ENCODE results near the gene BTNL2.
"Not testable (repeated sequence)": the region's sequence is repeated elsewhere in the genome, so short reads cannot be mapped to it uniquely, and the experiment has no call there.

Gene BTNL2

DNA sequence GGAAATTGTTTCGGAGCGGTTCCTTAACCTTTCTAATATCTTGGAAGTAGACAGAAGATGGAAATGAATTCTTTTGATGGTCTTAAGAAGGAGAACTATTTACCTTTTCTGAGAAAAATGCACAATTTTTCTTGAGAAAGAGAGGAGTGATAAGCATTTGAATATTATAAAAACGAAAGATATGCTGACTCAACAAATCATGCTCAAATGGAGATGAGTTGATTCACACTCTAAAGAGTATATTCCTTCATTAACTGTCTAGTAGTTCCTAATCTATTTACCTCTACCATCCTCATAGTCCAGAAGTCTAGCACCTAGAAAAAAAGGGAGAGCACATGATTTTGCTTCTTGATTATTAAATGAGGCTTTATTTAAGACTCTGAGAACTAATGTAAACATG lies 39.3 kb downstream of the BTNL2 start:
- 0 out of 2 replicates have a peak, but pooled peaks cover 6% of the 10 kb centered on the region for H3K4me1 ChIP-seq (ENCODE audit: control insufficient read depth, insufficient read depth, low read length)
- no peaks in the 10 kb centered on the region for H3K27me3 ChIP-seq (ENCODE audit: control insufficient read depth, insufficient read depth, low read length)
- H3K36me3 ChIP-seq (ENCODE audit: control insufficient read depth, insufficient read depth, low read length) = no peaks in the 10 kb centered on the region
- no peak overlapping the region for H3K27ac ChIP-seq (ENCODE audit: low read depth, low read length)
- no peak overlapping the region for H3K9ac ChIP-seq (ENCODE audit: low read depth, low read length)
- no peaks in the 10 kb centered on the region for H3K9me3 ChIP-seq (ENCODE audit: control insufficient read depth, insufficient read depth, low read length)
- H3K4me3 ChIP-seq (ENCODE audit: low read depth, low read length) = no peak overlapping the region

DNA sequence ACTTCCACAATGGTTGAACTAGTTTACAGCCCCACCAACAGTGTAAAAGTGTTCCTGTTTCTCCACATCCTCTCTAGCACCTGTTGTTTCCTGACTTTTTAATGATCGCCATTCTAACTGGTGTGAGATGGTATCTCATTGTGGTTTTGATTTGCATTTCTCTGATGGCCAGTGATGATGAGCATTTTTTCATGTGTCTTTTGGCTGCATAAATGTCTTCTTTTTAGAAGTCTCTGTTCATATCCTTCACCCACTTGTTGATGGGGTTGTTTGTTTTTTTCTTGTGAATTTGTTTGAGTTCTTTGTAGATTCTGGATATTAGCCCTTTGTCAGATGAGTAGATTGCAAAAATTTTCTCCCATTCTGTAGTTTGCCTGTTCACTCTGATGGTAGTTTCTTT lies 47.8 kb downstream of the BTNL2 start:
- not testable (repeated sequence) for H3K4me3 ChIP-seq (ENCODE audit: low read depth, low read length); H3K9ac ChIP-seq (ENCODE audit: low read depth, low read length)

GRCh38 chr6:32358548-32358947 lies 48.4 kb downstream of the BTNL2 start:
- H3K36me3 ChIP-seq (ENCODE audit: control insufficient read depth, insufficient read depth, low read length); H3K27me3 ChIP-seq (ENCODE audit: control insufficient read depth, insufficient read depth, low read length); H3K9me3 ChIP-seq (ENCODE audit: control insufficient read depth, insufficient read depth, low read length); H3K4me1 ChIP-seq (ENCODE audit: control insufficient read depth, insufficient read depth, low read length); H3K4me3 ChIP-seq (ENCODE audit: low read depth, low read length); H3K27ac ChIP-seq (ENCODE audit: low read depth, low read length); H3K9ac ChIP-seq (ENCODE audit: low read depth, low read length): not testable (repeated sequence)

More for the DNA sequence above, 47.8 kb downstream of the BTNL2 start:
- H3K9me3 ChIP-seq (ENCODE audit: control insufficient read depth, insufficient read depth, low read length); H3K36me3 ChIP-seq (ENCODE audit: control insufficient read depth, insufficient read depth, low read length); H3K27me3 ChIP-seq (ENCODE audit: control insufficient read depth, insufficient read depth, low read length); H3K27ac ChIP-seq (ENCODE audit: low read depth, low read length); H3K4me1 ChIP-seq (ENCODE audit: control insufficient read depth, insufficient read depth, low read length): not testable (repeated sequence)

DNA sequence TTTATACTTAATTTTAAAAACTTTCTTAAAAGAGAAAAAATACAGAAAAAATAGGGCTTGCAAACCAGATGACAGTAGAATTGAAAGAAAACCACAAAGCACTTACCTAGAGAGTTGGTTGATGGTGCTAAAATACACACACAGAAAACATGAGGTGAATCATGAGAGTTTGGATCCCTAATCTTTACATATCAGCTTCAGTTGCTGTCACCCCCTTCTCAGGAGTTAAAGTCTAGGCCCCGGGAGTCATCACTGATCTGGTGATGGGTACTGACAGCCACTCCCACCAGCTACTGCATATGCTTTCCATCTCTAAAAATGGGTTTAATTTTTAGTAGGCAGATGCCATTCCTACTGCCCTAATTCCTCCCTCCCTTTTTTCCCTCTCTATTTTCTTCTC lies 52.0 kb downstream of the BTNL2 start:
- Histone ChIP-seq H3K27ac (ENCODE audit: low read depth, low read length) (no peak overlapping the region), H3K9ac (ENCODE audit: low read depth, low read length) (no peak overlapping the region), H3K9me3 (ENCODE audit: control insufficient read depth, insufficient read depth, low read length) (no peaks in the 10 kb centered on the region), H3K27me3 (ENCODE audit: control insufficient read depth, insufficient read depth, low read length) (no peaks in the 10 kb centered on the region), H3K4me1 (ENCODE audit: control insufficient read depth, insufficient read depth, low read length) (no peaks in the 10 kb centered on the region), H3K4me3 (ENCODE audit: low read depth, low read length) (no peak overlapping the region), H3K36me3 (ENCODE audit: control insufficient read depth, insufficient read depth, low read length) (no peaks in the 10 kb centered on the region)

GRCh38 chr6:32353348-32353747 lies 53.6 kb downstream of the BTNL2 start:
- no peaks in the 10 kb centered on the region for H3K9me3 ChIP-seq (ENCODE audit: control insufficient read depth, insufficient read depth, low read length)
- no peak overlapping the region for H3K4me3 ChIP-seq (ENCODE audit: low read depth, low read length)
- no peak overlapping the region for H3K27ac ChIP-seq (ENCODE audit: low read depth, low read length)
- no peaks in the 10 kb centered on the region for H3K27me3 ChIP-seq (ENCODE audit: control insufficient read depth, insufficient read depth, low read length)
- no peaks in the 10 kb centered on the region for H3K4me1 ChIP-seq (ENCODE audit: control insufficient read depth, insufficient read depth, low read length)
- H3K36me3 ChIP-seq (ENCODE audit: control insufficient read depth, insufficient read depth, low read length) = no peaks in the 10 kb centered on the region
- H3K9ac ChIP-seq (ENCODE audit: low read depth, low read length) = no peak overlapping the region

Measured in HUES48 (cell line).